UCSD-AML1 (cell line): ENCODE data around the gene DHX8.

ENCODE experiments used
- DNase-seq: peaks from one replicate; lab custom pipeline; 2025; ENCODE audit not compliant: unreplicated experiment; lab: John Stamatoyannopoulos, UW

Gene DHX8

DNA sequence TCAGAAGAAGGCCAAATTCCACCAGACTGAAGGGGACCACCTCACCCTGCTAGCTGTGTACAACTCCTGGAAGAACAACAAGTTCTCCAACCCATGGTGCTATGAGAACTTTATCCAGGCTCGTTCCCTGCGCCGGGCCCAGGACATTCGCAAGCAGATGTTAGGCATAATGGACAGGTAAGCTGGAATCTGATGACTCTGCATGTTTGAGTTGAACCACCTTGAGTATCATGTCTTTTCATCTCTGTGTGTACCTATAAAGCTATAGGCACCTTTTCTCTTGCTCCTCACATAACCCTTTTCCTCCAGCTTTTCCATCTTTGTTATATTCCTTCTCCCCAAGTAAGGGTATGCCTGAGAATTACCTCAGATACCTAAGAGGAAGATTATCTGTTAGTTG, 37.6 kb downstream of the DHX8 start:
- DNase-seq: no peak

DNA sequence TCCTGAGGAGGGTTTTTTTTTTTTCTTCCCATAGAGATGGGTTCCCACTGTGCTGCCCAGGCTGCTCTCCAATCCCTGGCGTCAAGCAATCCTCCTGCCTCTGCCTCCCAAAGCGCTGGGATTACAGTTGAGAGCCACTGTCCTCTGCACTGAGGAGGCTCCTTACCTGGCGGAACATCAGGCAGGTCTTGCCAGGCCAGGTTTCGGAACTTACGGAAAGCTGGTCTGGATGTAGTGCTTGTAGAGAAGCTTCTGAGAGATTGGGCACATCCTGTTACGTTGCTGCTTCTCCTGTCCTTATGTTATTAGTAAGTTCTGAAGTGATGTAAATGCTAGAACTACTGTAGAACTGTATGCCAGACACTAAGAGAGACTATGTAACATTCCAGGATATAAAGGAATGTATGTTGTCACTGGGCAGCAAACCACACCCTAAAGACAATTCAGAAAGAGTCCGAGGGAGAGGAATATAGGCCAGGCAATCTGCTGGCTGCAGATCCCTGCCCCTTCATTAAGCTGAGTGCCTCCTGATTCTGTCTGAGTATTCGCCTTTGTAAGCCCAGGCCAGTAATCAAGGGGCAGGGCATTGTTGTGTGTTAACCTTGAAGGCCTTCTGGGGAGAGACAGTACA, 41.3 kb downstream of the DHX8 start:
- no peak for DNase-seq

DNA sequence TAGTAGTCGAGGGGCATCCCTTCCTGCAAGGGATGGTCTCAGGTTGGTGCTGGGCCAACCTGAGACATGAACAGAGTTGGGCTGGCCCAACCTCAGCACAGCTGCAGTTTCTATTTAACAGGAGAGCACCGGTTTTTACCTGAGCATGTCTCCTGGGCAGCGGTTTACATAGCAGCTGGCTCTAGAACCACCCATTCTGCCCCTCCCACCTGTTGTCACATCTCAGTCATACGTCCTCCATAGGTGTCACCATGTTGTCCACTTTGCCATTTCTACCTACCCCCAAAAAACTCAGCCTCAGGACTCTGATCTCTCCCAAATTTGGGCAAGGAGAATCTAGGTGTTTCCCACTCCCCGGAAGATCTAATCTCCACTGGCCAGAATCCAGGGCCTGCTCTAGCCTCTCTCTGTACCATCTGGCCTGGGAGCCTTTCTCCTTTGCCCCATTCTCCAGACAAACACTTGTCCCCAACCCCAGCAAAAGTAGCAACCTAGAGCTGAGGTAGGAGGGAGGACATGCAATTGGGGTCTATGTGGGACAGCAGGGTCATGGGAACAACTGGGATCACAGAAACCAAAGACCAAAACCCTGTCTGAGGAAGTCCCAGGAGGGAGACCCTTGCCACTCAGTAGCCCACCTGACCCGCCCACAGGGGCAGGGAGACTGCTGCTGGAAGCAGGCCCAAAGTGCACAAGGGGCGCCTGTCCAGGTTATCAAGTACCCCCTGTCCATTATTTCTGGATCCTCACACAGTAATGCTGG, 43.3 kb downstream of the DHX8 start:
- DNase-seq: no peak

DNA sequence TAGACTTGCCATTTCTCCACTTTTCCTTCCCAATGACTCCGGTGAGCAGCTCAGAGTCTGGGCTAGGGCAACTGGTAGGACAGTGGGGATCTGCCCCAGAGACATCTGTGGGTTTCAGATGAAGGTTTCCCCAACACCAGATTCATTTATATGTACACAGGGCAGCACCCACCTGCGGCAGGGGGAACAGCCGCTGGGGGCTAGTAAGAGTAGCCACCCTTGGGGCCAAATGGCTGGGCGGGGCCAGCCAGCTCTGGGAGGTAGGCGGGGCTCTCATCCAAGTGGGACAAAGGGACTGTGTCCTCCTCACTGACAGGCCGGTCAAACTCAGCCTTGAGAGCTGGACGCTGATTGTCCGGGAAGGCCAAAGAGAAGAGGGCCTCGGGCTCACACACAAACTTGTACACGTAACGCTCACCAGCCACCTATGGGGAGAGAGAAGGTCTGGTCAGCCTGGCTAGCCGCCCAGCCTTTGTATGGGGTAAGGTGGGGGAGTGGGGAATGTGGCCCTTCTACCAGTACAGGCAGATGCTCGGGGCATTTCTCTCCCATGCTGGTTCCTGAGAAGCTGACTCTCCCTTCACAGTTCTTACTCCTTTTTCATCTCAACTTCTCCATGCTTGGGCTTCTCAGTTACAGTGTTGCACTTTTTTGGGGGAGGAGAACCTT, 44.7 kb downstream of the DHX8 start:
- DNase-seq: no peak

GRCh38 chr17:43528988-43529814, 45.4 kb downstream of the DHX8 start:
- no peak for DNase-seq

DNA sequence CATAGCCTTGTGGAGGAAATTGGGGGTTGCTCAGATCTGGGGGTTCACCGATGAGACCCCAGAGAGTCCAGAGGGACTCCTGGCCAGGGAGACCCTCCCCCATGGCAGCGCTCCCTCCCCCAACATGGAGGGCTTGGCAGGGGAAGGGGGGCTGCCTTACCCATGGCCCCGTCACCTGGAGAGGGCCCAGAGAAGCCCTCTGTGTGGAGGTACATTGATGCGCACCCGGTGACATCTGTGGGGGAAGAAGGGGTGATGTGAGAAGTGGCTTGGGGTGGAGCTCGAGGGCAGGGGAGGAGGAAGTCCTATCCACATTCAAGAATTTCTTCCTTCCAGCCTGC, 46.1 kb downstream of the DHX8 start:
- no peak for DNase-seq

GRCh38 chr17:43530288-43531081, 46.7 kb downstream of the DHX8 start:
- peak; percentile 57 for DNase-seq

- no peak for DNase-seq
Observed at GRCh38 chr17:43531082-43531378, 47.3 kb downstream of the DHX8 start.

DNA sequence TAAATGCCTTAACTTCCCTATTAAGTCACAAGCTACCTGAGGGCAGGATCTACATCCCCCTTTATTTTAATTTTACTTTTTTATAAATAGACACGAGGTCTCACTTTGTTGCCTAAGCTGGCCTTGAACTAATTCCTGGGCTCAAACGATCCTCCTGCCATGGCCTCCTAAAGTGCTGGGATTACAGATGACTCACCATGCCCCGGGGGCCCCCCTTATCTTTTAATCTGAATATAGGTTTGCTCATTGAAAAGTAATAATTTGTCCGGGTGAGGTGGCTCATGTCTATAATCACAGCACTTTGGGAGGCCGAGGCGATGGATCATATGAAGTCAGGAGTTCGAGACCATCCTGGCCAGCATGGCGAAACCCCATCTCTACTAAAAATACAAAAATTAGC, 48.2 kb downstream of the DHX8 start:
- no peak for DNase-seq

DNA sequence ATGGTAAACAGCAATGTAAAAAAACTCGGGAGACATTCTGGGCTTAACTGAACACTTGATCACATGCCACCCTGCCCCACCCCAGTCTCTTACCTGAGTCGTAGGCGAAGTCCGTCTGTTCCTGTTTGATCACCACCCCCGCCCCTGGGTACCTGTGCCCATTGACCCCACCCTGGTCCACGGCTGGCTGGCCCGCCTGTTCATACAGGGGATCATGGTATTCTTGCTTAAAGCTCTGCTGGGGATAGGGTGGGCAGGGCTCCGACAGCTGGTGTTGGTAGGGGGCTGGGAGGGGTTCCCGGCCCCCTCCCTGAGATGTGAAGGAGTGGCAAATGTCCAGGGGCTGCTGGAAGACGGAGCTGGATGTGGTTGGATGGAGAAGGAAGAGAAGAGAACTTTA, 48.8 kb downstream of the DHX8 start:
- no peak for DNase-seq

DNA sequence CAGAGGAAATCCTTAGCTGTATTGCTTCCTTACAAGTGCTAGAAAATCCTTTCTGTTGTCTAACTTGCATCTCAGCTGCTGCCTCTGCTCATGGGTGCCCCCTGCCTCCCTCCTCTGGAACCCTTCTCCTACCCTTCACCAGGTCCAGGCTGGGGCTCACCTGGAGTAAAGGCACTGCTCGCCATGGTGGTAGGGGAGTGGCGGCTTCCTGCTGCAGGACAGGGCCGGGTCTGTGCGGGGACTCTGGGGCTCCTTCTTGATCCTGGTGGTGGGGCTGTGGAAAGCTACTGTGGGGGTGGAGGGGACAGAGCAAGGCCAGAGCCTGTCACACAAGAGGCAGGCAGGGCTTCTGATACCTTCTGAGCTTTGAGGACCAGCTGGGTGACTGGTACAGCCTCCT, 49.9 kb downstream of the DHX8 start:
- no peak for DNase-seq

GRCh38 chr17:43534909-43535308, 51.1 kb downstream of the DHX8 start:
- DNase-seq: no peak

GRCh38 chr17:43536236-43536992, 52.6 kb downstream of the DHX8 start:
- no peak for DNase-seq

DNA sequence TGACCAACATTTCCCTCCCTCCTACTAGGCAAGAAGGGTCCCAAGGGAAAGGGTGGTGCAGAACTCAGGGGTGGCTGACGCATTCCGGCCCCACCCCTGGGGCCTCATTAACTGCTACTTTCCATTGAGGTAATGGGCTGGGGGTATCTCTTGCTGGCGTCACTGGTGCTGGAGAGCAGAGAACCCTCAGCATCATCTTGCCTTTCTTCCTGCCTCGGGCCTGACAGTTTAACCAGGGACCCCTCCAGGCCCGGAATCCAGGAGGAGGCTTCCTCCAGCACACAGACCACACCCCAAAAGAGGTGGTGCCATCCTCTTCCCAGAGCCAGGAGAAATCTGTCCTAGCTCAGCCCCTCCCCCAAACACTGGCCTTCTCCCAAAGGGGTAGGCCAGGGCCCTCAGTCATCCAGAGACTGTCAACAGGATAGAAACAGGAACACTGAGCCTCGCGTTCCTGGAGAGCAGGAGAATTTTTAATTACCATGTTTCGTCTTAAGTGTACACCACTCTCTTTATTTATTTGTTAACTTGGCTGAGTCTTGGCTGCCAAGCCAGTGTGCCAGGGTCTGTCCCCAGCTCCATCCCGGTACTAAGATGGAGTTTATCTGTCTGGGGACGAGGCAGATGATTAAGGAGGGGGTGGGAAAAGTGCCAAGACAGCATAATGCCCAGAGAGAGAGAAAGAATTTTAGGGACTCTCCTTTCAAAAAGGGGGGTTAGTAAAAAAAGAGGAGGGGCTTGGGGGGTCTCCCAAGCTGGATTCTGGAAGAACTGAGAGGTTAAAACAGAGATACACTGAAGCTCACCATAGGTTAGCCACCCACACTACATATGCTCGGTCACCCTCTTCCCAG, 57.3 kb downstream of the DHX8 start:
- no peak for DNase-seq

DNA sequence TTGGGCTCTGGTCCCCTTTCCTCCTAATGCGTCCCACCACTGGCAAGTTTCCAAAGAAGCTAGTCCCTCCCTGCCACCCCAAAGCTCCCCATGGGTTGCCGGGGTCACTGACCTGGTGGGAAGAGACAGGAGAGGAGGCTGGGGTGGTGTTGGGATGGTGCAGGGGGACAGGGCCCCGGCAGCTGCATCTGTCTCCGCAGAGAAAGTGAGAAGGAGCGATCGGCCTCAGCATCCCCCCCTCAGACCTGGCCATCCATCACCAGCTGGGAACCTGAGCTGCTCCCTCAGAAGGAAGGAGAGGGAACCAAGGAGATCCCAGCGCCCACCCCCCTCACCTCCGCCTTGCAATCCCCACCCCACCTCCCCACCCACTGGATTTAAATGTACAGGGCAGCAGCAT, 59.1 kb downstream of the DHX8 start:
- no peak for DNase-seq

DNA sequence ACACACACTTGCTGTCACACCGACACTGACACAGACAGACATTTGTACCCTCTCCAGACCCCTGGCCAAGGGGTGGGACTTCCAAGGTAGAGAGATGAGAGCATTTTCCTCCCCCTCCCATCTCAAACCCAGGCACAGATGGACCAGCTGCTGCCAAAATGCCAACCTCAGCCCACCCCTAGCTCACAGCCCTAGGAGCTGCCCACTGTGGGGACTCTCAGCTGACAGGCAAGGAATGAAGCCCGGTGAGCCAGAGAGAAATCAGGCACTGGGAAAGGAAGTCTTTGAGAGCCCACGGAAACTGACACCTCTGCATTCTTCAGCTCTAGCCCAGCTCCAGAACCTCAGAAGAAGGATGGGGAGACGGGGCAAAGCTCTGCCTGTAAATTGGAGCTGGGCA, 59.5 kb downstream of the DHX8 start:
- no peak for DNase-seq

GRCh38 chr17:43543771-43544575, 60.2 kb downstream of the DHX8 start:
- DNase-seq: peak; percentile 20

GRCh38 chr17:43545383-43545632, 61.5 kb downstream of the DHX8 start:
- no peak for DNase-seq
